Pancreas (tissue), 10 donors: ENCODE measurements around the gene SLC8A3. TPM values are rescaled to one million over a fixed set of nuclear protein-coding genes. Genes with fewer than 3 reads are reported as not detected.

ENCODE experiments used
- ATAC-seq, 4 donors: fragments of 200-7000 bp; cut with Tn5 transposase; one replicate each; pipeline versions ENCODE4 v1.8.0 to v1.9.1; 2020; ENCODE audit warnings: mild to moderate bottlenecking in 4 of 4, moderate library complexity in 4 of 4
- DNase-seq, 6 donors: peaks; one replicate each; pipeline ENCODE4 v3.0.0-alpha.2; 2020
- FAIRE-seq: peaks from 2 replicates; lab custom pipeline; 2012; peaks lifted over from hg19 to GRCh38; lab: Jason Lieb, UNC
- H3K27ac ChIP-seq, 4 donors: fragments of 200-600 bp; sonication (generic); 1 replicate in 3 of 4; 2 replicates in 1 of 4; pipeline versions ENCODE4 v1.5.0 to v1.8.0; 2020
- H3K27me3 ChIP-seq, 4 donors: fragments of 200-600 bp; one replicate each; pipeline ENCODE4 v1.8.0; 2021
- H3K36me3 ChIP-seq, 3 donors: fragments of 200-600 bp; sonication (generic) in 1 of 3; one replicate each; pipeline versions ENCODE4 v1.5.0 to v1.8.0; 2020 to 2021
- H3K4me1 ChIP-seq, 3 donors: fragments of 200-600 bp; one replicate each; pipeline ENCODE4 v1.8.0; 2021
- H3K4me3 ChIP-seq, 4 donors: fragments of 200-600 bp; sonication (generic) in 2 of 4; one replicate each; pipeline versions ENCODE4 v1.5.0 to v1.8.0; 2020 to 2021
- H3K9me3 ChIP-seq, 4 donors: fragments of 200-600 bp; one replicate each; pipeline ENCODE4 v1.8.0; 2021
- CTCF ChIP-seq, 4 donors: fragments of 200-600 bp; sonication (generic) in 3 of 4; IDR thresholded peaks; one replicate each; pipeline versions ENCODE4 v1.5.0 to v1.8.0; 2021; ENCODE audit warnings: antibody characterized with exemption in 4 of 4
- WGBS, 2 donors: extraction: QIAGEN DNeasy Blood & Tissue Kit; methylation state at CpG; one replicate each; pipeline ENCODE4 v1.1.7; 2013; 5-methylcytosine and 5-hydroxymethylcytosine counted together
- intact Hi-C, 3 donors: fragments of 100-400 bp; cut with DNase I; formaldehyde crosslinking; loops; one replicate each; pipeline versions ENCODE4 v1.11.1 to v1.14.2; 2022
- polyA plus RNA-seq, 2 donors: library from polyadenylated mRNA; stranded (reverse); fragments of 200-250 nt; gene quantifications; one replicate each; pipeline ENCODE4 v1.2.3, GENCODE V29; 2013
- total RNA-seq, 6 donors: library from RNA; stranded (reverse); fragmentation: NEBNext Ultra II Directional in 4 of 6; extraction: Animal tissue kit (Norgen Biotek cat#: 25700) in 4 of 6; gene quantifications; one replicate each; pipeline versions ENCODE4 v1.2.1 to v1.2.4, GENCODE V29; 2021 to 2023
- donor health status: healthy with polysubstance abuse.
- donor health status: DM: no; HTN: no; CAD: no; lungs with moderate emphysema.
- donor health status: DM: no; HTN: no; CAD: no.
- donor health status: control.
- donor health status: control.
- donor health status: Bipolar disorder and iron deficiency.
- donor health status: DM: yes; HTN: yes; CAD: no.
- donor health status: DM: no; HTN: no; CAD: no.
- donor health status: DM: no; HTN: no; CAD: no.
- donor health status: DM: yes; HTN: yes; CAD: no.

SLC8A3 gene
- total and polyA plus RNA-seq, 8 donors: 0.08 to 1.5 (median 0.40) TPM

- H3K9me3 ChIP-seq: no peaks in the 10 kb centered on the region
- no peak overlapping the region for H3K4me3 ChIP-seq
- DNase-seq (no peak), ATAC-seq (no peak), FAIRE-seq (no peak)
- no peak for TF ChIP-seq CTCF (IDR thresholded peaks at IDR 0.05)
- H3K4me1 ChIP-seq: no peaks in the 10 kb centered on the region
- 80 to 84% methylated on average over 7 of the region's 7 CpGs for WGBS, 2 donors
- H3K27me3 ChIP-seq: no peaks in the 10 kb centered on the region
- intact Hi-C loops: loop anchor here in 1 of 3 donors (5.0 kb wide), 1 partner anchor 137 kb away; the partner anchor contains the start of gene SMOC1
- H3K27ac ChIP-seq: no peak overlapping the region
- H3K36me3 ChIP-seq: no peaks in the 10 kb centered on the region
Measured at GRCh38 chr14:70014406-70015095, 174.2 kb downstream of the SLC8A3 start.

GRCh38 chr14:70013271-70013873 lies 175.4 kb downstream of the SLC8A3 start:
- peak; percentile 72 to 92 (median 74) for ATAC-seq
- Histone ChIP-seq H3K27me3 (no peaks in the 10 kb centered on the region), H3K4me3 (no peak overlapping the region), H3K27ac (no peak overlapping the region), H3K9me3 (no peaks in the 10 kb centered on the region), H3K4me1 (no peaks in the 10 kb centered on the region), H3K36me3 (no peaks in the 10 kb centered on the region)
- 46 to 53% methylated on average over 2 of the region's 2 CpGs for WGBS, 2 donors
- peak; percentile 46 to 71 (median 50) for TF ChIP-seq CTCF (IDR thresholded peaks at IDR 0.05)
- no peak for FAIRE-seq
- intact Hi-C loops: loop anchor here in 1 of 3 donors (5.0 kb wide), 1 partner anchor 136 kb away; the partner anchor contains the start of gene SMOC1
- DNase-seq: peak in 4 of 6 donors; percentile 18 to 84 (median 62)

GRCh38 chr14:70011708-70012107 lies 177.0 kb downstream of the SLC8A3 start:
- no peak for TF ChIP-seq CTCF (IDR thresholded peaks at IDR 0.05)
- 82 to 86% methylated on average over 7 of the region's 7 CpGs for WGBS, 2 donors
- Histone ChIP-seq H3K4me1 (no peaks in the 10 kb centered on the region), H3K27ac (no peak overlapping the region), H3K9me3 (no peaks in the 10 kb centered on the region), H3K4me3 (no peak overlapping the region), H3K27me3 (no peaks in the 10 kb centered on the region), H3K36me3 (no peaks in the 10 kb centered on the region)
- intact Hi-C loops: loop anchor here in 1 of 3 donors (5.0 kb wide), 1 partner anchor 134 kb away; the partner anchor contains the start of gene SMOC1
- no peak for DNase-seq
- ATAC-seq: no peak
- FAIRE-seq: no peak

GRCh38 chr14:70011098-70011497 lies 177.7 kb downstream of the SLC8A3 start:
- no peaks in the 10 kb centered on the region for H3K27me3 ChIP-seq
- H3K4me3 ChIP-seq: no peak overlapping the region
- intact Hi-C loops: loop anchor here in 1 of 3 donors (5.0 kb wide), 1 partner anchor 134 kb away; the partner anchor contains the start of gene SMOC1
- no peak for TF ChIP-seq CTCF (IDR thresholded peaks at IDR 0.05)
- 85 to 88% methylated on average over 6 of the region's 6 CpGs for WGBS, 2 donors
- H3K4me1 ChIP-seq: no peaks in the 10 kb centered on the region
- FAIRE-seq (no peak), ATAC-seq (no peak), DNase-seq (no peak)
- no peak overlapping the region for H3K27ac ChIP-seq
- no peaks in the 10 kb centered on the region for H3K36me3 ChIP-seq
- no peaks in the 10 kb centered on the region for H3K9me3 ChIP-seq
